HT1080 (cell line): ENCODE results near the gene BCAS1. TPM values are rescaled to one million over a fixed set of nuclear protein-coding genes. Genes with fewer than 3 reads are reported as not detected.
"Not testable (repeated sequence)": the region's sequence is repeated elsewhere in the genome, so short reads cannot be mapped to it uniquely, and the experiment has no call there.

Experiments
- DNase-seq: peaks from one replicate; pipeline ENCODE4 v3.0.0-alpha.2; 2015; ENCODE audit warnings: low read depth
- total RNA-seq: library from RNA; depleted of rRNA; stranded (reverse); fragments of >200 nt; shearing (Covaris generic); gene quantifications from 2 replicates; pipeline ENCODE4 v1.2.3, GENCODE V29; 2014

Gene BCAS1
- total RNA-seq, 1 experiment from 2014 or later = 0.06 TPM

DNA sequence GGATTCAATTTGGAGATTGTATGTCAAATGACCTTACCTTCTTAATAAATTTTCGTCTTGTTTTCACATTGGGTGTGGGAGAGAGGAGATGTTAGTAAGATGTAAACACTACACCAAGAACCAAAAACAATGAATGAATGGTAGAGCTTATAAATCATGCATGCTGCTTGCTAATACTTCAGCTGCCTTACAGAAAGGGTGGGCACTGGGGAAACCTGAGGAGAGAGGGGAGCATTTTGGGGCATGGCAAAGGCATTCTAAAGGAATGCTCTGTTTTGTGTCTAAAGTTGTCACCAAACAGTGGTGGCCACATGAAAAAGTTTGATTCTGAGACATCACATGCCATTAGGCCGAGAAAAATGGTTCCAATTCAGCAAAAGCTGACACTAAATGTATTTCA is 80.4 kb downstream of the BCAS1 start:
- no peak for DNase-seq

GRCh38 chr20:53989401-53989800 is 81.0 kb downstream of the BCAS1 start:
- no peak for DNase-seq

GRCh38 chr20:53986037-53986650 is 84.2 kb downstream of the BCAS1 start:
- DNase-seq = no peak

DNA sequence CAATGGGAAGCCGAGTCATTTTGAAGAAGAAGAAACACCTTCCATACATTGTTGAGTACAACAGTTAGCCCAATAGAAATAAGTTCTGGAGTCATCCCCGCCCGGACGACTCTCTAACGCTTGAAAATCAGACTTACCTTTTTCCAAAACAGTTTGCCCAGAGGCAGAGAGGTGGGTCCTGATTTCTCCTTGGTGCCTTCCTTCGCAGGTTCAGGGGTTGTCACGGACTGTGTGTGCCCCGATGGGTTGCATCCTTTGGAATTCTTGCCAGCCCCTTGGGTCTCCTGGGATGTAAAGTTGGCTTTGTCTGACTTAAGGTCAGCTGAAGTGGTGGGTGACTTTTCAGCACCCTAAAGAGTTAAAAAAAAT is 85.3 kb downstream of the BCAS1 start:
- no peak for DNase-seq

GRCh38 chr20:53984356-53985149 is 85.8 kb downstream of the BCAS1 start:
- no peak for DNase-seq

DNA sequence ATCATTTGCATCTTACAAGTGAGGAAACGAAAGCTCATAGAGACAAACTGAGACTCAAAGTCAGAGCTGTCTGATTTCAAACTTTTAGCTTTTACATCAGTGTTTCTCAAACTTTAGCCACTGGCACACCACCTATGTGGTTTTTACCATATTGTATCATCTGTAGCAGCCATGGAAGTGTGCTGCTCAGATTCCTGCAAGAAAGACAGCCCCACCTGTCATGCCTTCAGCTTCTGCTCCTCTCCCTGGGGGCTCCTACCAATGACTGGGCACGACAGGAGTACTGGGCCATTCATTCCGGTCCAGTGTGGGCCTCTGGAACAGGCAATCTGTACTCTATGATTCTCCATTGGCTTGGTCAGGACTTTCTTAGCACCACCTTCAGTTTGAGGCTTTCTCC is 87.0 kb downstream of the BCAS1 start:
- no peak for DNase-seq

DNA sequence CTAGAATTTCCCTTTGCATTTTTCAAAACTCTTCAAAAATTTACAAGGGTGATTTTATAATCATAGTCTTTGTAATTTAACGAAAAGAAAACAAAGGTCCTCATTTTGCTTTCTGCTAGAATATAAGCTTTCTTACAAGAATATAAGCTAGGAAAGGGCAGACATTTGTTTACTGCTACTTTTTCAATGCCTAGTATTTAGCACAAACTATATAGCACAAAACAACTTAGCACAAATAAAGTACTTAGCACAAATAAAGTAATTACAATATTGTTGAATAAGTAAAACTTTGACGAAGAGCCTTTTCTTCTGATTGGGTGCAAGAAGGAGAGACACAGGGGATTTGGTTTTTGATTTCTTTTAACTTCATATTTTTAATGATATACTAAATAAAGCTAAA is 87.8 kb downstream of the BCAS1 start:
- no peak for DNase-seq

- DNase-seq = no peak
Measured at GRCh38 chr20:53981752-53982437, 88.5 kb downstream of the BCAS1 start.

GRCh38 chr20:53981130-53981529 is 89.3 kb downstream of the BCAS1 start:
- no peak for DNase-seq

DNA sequence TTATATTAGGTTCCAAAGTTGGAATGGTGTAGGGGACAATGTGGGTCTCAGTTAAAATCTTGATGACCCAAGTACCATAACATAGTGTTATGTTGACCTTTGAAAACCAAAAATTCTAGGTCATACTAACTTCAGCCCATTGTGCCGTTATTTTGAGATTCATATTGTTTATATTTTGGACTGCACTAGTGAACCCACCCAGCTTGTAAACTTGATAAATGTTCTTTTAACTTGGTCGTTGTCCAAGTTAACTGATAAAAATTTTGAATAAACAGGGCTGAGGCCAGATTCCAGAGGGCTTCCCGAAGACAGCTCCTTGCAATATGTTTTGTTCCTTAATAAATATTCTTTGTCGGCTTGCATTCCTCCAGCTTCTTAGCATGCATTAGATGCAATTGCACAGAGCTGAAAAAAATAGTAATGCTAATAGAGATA is 90.3 kb downstream of the BCAS1 start:
- DNase-seq = no peak

DNA sequence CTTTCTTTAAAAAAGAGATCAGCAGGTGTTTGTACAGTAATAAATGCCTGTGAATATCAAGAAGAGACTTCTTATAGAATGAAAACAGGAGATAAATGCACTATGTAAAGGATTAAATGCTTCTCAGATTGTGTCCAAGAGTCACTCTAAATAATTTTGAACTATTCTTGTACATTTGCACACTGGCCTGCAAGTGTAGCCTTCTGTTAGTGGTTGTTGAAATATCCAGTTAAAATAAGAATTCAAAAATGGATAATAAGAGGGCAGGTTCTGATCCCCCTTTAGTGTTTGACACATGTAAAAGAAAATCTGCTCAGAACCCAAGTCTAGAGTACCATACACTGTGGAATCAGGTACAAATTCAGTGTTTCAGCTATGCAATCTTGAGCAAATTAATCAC is 91.9 kb downstream of the BCAS1 start:
- DNase-seq = no peak

GRCh38 chr20:53977391-53977790 is 93.0 kb downstream of the BCAS1 start:
- DNase-seq = no peak

GRCh38 chr20:53975761-53976160 is 94.6 kb downstream of the BCAS1 start:
- no peak for DNase-seq

DNA sequence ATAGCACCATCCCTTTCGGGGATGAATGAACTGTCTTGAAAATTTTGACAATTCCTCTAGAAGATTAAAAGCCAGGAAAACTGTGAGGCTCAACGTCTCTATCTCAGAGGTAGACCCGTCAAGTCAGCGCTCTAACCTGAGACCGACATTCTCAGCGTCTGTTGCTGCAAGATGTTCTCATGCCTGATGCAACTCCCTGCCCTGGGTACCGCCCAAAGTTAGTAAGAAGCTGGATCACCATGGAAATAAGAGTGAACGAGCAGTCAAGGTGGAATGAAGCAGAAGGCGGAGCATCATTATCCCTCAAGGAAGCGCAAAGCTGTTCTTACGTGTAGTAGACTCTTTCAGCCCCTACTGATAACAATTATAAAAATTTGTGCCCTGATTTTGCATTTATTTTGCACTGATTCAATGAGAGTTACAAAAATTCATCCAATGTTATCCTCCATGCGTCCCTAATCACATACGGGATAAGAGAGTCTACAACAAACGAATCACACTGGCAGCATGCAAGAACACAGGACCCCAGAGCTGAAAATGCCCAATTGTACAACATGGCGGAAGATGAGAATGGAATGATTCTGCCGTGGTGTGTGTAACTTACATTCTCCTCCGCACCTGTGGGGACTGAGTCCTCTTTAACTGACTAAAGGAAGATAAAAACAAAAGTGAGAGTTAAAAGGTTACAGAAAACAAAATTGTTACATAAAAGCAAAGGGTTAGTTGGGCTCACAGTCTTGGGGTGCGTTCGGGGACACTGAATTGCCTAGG is 95.4 kb downstream of the BCAS1 start:
- DNase-seq = no peak

- DNase-seq = not testable (repeated sequence)
Measured at GRCh38 chr20:53973882-53974281, 96.5 kb downstream of the BCAS1 start.

- no peak for DNase-seq
Measured at GRCh38 chr20:53972179-53972578, 98.2 kb downstream of the BCAS1 start.

DNA sequence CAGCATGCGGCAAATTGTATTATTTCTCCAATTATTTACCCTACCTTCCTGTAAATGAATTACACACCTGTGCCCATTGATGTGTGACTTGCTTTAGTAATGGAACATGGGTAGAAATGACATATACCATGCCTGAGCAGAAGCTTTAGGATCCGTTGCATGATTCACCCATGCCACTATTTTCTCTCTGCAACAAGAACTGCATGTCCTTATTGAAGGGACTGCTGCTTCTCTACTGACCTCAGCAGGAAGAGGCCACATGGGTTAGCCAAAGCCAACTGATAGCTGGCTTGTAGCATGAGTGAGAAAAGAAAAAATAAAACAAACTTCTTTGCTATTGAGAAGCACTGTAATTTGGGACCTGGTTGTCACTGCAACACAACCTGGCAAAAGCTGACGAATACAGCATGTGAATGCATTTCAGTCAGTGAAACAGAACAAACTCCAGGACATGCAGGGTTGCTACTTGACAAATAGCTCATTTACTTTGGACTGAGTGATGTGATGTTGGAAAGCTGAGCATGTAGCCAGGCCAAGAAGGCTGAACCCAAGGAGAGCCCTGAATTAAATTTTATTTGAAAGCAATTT is 99.2 kb downstream of the BCAS1 start:
- DNase-seq = no peak

- no peak for DNase-seq
Measured at GRCh38 chr20:53970232-53970631, 100.2 kb downstream of the BCAS1 start.

- DNase-seq = no peak
Measured at GRCh38 chr20:53967527-53967926, 102.9 kb downstream of the BCAS1 start.

DNA sequence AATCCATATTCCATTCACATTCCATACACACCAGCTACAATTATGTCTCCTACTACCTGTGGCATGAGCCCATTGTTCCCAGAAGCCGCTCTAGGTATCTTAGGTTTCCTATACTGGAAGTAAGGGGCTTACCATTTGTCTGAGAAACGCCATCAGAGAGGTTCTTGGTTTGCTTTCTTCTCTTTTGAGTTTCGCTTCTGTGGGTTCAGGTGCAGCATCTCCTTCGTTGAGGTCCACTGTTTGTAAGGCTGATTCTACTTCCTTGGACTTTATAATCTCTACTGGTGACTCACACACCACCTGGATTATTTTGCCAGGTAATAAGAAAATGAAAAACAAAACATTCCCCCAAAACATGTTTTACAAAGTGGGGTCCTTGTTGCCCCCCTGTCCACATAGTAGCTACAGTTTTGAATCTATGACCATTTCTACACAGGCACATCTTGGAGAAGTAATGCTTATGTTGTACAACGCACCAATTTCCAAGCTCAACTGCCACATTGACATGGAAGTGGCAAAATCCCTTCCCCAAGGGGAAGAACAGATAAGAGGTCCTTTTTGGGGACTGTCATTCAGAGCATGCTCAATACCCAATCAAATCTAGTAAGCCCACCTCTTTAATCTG is 103.5 kb downstream of the BCAS1 start:
- no peak for DNase-seq
